GM21447 (cell line): ENCODE results near the gene PIEZO1.
"Not testable (repeated sequence)": the region's sequence is repeated elsewhere in the genome, so short reads cannot be mapped to it uniquely, and the experiment has no call there.

Experiments used
- ATAC-seq: cut with Tn5 transposase; IDR thresholded peaks from one replicate; pipeline ENCODE4 v1.9.1; 2021; ENCODE audit not compliant: unreplicated experiment

Gene PIEZO1

DNA sequence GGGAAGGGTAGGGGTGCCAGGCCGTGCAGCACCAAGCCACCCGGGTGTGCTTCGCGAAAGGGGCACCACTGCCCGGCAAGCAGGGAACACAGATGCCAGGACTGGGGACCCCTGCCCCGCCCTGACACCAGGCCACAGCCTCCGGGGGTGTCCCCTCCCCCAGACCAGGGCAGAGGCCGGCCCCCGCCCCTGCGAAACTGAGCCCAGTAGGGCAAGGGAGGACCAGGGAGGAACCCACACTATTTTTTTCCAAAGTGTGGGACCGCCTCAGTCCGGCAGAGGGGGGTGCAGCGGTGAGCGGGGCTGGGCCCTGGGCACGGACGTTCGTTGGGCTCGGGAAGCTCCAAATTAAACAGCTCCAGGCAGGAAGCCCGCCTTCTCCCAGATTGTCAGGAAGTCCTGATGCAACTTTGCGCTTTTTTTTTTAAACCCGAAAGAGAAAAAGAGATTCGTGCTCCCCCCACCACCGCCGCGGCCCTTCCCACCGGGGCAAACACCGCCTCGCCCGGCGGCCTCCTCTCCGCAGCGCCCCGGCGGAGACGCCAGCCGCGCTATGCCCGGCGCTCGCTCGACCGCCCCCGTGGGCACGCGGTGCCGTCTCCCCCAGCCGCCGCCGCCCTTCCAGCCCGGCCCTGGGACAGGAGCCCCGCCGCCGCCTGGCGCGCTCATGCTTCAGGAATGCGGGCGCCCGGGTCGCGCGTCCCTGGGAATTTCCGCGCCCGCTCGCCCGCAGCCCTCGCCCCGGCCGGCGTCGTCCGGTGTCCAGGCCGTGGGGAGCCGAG is 755 bp downstream of the PIEZO1 start:
- ATAC-seq: no peak

DNA sequence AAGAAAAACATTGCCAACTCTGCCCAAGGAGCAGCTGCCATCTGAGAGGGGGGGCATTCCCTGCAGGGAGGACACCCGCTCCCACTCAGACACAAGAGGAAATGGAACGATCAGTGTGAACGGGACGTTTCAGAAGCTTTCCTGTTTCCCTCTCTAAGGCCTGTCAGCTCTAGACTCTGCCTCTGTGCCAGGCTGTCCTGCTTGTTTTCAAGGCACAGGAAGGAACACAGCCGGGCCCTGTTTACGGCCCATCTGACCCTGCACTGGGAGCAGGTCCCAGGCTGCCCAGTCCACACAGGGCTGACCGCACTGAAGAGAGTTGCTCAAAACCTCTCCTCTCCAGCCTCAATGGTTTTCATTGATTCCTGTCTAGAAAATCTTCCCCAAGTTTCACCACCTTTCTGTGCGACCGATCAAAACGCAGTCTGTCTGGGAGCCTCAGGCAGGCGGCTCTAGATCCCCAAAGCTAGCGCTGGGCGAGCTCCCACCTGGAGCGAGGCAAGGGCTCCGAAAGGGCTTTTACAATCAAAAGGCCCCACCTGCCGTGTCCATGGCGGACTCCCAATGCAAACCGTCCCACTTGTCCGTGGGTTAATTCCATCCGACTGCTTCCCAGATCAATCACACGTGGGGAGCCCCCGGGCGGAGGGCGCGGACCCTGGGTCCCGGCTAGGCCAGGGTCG is 1.5 kb downstream of the PIEZO1 start:
- no peak for ATAC-seq

DNA sequence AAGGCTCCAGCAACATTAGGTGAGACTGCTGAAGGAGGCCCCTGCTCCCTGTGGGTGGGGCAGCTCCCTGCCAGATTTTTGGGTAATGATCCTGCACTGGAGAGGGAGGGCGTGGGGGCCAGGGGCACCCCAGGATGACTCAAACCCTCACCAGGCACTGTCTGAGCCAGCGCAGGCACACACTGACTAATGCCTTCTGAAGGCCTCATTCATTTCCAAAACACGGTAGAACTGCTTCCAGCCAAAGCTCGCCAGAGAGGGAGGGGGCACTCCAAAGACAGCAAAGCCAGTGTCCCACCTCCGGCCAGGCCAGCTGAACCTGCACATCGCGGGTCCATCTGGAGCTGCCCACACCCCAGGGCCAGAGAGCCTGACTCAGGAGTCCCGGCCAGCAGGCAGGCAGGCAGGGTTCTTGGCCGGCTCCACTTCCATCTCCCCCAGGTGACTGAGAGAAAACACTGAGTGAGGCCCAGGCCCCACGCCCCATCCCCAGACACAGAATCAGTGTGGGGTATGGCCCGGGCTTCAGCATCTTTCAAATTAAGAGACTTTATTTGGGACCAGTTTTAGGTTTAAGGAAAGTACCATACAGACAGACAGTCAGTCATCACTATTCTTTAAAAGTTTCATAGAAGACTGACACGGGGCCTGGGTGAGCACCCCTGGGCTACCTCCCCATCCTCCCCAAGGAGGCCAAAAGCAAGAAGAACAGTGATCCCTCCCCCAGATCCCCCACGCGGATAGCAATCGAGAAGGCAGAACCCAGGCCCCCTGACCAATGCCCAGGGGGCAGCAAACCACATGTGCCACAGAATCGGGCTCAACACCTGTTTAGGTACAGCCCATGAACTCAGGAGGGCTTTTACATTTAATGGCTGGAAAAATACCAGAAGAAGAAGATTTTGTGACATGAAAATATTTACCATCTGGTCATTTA is 2.3 kb downstream of the PIEZO1 start:
- ATAC-seq: no peak

DNA sequence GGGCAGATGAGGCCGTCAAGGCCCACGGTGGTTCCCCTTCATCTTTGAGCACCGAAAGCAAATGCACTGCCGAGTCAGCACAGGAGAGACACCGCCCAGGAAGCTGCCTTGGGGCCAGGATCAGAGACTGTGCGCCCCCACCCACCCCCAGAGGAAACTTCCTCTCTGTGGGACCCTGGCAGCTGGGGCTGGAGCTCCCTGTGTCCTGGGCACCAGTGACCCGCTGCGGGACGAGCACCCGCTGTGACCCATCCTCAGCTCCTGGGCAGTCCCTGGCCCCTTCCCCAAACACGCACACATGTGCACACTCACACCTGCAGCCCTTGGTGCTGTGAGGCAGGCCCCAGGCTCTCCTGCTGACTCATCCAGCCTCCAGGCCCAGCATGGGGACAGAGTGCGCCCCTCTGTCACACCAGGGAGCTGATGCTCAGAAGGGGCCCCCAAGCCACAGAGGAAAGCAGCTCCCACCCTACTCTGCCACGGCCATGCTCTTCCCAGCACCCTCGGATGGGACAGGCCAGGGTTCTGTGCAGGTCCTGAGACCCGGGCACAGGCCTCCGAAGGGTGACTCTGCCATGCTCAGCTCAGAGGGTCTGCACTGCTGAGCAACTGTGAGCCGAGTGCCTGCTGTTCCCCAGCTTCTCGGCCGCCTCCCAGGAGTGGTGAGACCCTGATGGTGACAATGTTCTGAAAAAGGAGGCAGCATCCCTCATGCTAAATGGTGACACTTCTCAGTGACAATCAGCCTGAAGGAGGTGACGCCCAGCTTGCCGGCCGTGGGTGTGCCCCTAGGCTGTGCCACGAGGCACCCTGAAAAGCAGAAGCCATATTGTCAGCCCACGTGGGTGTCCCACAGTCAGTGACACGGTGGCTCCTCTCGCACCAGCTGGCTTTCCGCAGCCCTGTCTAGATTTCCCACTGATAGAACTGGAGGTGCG is 3.6 kb downstream of the PIEZO1 start:
- peak; percentile 50 for ATAC-seq

DNA sequence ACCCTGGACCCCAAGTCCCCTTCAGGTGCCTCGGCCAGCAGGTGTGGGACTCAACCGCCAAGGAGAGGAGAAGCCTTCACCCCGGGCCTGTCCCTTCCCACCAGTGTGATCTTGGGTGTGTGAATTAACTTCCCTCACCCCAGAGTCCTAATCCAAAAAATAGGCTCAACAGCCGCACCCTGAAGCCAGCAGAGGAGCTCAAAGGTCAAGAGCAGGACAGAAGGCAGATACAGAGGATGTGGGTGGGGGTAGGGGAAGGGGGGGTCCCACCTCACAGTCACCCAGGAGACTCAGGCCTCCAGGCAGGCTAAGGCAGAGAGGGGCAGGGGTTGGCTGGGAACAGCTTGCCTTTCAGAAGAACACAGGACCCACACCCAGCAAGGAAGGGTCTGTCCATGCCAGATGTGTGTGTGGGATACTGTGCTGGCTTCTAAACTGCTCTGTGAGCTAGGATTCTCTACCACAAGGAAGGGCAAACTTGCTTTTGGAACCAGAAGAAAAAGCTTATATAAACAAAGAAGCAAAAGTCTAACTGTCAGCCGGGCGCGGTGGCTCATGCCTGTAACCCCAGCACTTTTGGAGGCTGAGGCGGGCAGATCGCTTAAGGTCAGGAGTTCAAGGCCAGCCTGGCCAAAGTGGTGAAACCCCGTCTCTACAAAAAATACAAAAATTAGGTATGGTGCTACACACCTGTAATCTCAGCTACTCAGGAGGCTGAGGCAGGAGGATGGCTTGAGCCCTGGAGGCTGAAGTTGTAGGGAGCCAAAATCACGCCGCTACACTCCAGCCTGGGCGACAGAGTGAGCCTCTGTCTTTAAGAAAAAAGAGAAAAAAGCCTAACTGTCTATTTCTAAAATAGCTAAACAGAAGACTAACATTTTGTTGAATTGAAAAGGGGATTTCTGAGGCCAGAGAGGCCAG is 4.6 kb downstream of the PIEZO1 start:
- ATAC-seq: no peak

DNA sequence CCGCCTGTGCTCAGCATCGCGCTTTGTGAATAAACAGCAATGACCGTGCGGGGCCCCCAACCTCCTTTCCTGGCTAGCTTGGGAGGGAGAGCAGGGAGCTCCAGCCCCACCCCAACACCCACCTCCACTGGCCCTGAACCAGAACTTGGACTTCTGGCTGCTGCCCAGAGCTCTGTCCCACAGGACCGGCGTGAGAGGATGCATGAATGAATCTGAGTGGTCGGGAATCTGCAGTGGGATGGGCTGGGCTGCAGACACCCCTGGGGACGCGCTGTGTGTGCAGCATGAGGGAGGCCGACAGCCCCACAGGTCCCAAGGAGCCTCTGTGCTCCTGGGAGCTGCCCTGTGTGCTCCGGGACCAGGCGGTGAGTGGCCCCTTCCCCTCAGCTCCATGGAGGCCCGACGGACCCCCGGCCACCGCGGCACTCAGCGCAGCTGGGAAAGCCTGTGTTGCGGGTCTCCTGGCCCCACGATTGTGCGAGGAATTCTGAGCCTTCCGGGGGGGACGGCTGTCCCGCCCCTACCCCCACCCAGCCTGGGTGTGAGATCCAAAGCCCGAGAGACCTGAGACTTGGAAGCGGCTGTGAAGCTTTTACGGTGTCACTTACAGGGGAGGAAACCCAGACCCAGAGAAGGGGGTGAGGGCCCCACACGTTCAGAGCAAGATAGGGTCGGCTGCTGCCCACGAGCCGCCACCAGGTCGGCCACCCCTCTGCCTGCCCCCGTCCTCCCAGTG is 5.4 kb downstream of the PIEZO1 start:
- ATAC-seq: no peak

DNA sequence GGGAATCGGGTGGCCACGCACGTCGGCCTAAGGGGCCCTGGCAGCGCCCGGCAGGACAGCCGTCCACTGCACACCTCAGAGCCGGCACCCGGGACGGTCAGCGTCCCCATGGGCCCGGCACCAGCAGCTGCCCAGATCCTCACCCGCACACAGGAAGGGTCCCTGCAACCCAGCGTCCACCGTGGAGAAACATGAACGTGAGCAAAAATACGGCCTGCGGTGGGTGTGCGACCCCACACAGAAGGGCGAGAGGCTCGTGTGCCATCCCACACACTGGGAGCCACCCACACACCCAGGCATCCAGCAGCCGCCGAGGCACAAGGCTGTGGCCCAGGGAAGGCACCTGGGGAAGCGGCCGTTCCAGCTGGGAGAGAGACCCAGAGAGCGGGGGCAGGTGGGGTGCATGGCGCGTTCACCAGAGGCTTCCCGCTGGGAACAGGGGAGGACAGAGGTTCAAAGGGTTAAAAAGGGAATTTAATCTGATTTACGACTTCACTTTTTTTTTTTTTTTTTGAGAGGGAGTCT is 6.4 kb downstream of the PIEZO1 start:
- ATAC-seq: no peak

DNA sequence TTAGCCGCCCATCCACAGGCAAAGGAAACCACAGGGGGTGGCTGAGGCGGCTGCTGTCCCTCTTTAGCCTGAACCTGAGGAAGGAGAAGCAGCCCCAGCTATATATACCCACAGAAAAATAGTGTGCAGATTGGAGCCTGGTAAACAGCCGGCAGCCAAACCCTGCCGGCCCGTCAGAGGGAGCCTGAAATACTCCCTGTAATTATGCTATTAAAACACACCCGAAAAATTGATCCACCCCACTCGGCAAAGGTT is 6.8 kb downstream of the PIEZO1 start:
- no peak for ATAC-seq

DNA sequence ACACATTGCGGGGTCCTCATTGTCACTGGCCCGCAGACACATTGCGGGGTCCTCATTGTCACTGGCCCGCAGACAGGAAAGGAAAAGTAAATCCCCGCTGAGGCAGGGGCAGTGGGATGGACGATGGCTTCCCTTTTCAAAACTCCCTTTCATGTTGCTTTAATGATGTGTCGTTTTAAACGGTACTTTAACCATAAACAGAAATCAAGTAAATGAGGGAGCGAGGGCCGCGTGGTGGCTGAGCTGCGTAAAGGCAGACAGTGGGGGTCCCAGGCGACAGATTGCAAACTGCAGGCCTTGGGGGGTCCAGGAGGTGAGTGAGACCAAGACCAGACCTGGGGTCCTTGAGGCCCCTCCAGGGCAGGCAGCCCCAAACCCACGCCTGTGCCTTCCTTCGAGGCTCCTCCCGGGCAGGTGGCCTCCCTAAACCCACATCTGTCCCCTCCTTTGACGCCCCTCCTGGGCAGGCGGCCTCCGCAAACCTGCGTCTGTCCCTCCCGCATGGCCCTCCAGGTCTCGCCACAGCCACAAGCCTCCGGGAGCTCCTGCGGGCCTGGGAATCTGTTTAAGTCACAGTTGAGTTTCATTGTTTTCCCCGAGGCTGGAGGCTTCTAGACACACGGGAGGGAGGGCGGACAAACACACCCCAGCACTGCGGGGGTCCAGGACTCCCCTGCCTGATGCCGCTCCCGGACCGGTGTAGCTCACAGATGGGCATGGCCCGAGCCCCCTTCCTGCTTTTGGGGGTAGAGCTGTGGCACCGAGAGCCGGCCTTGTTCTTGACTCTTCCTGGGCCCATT is 7.3 kb downstream of the PIEZO1 start:
- ATAC-seq: no peak

DNA sequence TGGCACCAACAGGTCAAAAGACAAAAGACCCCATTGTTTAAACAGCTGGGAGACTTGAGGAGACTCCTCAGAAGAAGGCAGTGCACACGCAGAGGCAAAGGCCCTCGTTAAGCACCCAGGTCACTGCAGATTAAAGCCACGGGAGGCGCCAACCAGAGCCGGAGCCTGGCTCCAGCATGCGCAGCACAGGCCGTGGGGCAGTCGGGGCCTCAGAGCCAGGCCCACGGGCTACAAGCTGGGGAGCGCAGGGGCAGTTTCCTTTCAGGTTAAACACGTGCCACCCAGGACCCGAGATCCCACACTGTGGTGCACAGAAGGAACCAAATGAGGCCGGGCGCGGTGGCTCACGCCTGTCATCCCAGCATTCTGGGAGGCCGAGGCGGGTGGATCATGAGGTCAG is 9.2 kb downstream of the PIEZO1 start:
- ATAC-seq: no peak

DNA sequence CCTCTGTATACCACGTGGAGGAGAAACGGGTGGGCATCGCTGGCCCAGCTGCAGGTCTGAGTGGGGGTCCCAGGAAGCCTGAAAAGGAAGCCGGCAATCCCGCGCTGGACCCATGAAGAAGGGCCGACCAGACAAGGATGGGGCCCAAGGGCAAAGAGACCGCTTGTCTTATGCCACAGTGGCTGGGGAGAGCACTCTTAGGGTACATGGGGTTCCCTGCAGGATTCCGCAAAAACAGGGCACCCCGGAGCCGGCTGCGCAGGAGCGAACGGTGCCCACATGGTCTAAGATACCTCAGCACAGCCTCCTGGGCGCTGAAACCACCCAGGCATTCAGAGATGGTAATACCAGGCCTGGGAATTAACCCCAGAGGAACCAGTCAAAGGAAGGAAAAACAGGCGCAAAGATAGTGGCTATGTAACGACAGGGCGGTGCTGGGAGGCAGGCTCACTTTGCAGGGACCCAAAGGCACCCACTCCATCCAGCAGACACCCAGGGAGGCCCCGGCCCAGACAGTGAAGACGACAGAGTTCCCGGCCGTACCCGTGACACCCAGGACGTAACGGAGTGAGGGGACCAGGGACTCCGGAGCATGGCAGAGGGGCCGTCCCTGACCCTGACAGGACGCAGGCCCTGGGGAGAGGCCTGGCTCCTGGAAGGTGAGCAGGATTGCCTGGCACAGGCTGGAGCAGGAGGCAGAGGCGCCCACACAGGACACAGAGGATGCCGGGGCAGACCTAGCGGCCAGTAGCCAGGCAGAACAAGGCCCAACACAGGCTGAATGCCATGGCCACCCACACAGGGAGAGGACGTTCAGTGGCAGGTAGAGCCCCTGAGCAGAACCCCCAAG is 10.3 kb downstream of the PIEZO1 start:
- no peak for ATAC-seq

DNA sequence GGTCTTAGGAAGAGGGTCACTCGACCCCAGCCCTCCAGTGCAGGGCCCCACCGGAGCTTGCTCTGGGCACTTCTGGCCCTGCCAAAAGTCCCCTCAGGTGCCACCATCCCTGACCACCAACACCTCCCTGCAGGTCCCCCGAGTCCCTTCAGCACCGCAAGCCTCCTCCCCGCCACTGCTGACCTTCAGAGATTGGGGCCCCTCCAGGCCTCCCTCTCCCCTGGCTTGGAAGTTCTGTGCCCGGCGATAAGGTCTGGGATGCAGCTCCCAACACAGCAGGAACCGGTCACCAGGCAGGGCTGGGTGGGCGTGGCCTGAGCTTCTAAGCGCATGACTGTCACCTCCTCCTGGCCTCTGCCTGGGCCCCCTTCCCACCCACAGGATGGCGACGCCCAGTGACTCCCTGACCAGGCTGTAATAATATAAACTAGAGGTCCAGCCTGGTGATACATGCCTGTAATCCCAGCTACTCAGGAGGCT is 11.2 kb downstream of the PIEZO1 start:
- ATAC-seq: no peak

DNA sequence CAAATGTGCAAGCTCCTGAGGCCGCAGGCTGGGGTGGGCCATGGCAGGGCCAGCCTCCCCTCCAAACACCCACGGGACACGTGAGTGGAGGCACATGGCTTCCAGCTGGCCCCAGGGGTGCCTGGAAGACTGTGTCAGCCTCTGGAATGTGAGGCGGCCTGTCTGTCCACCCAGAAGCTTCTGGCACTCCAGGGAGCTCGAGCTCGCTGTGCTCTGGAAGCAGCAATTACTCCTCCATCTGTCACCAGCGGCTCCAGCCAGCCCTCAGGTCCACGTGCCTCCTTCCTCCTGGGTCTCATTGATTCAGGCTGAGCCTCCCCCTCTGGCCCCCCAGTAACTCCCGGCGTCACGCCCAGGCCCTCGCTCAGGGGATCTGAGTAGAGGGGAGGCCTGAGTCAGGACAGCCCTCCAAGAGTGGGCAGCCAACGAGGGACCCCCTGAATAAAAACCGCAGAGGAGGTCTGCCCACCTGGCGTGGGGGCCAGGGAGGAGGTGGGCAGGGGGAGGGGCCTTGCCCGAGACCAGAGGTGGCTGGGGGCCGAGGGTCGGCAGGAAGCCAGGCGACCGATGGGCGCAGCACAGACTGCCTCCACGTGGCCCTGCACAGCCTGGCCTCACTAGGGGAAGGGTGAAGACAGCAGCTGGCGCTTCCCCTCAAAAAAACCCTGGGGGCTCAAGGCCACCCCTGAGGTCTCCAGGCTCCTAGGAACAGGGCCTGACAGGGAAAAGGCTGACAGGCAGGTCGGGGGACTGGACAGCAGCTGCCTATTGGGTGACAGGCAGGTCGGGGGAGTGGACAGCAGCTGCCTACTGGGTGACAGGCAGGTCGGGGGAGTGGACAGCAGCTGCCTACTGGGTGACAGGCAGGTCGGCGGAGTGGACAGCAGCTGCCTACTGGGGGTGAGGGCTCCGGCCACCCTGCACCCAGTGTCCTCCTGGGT is 11.9 kb downstream of the PIEZO1 start:
- ATAC-seq: no peak

DNA sequence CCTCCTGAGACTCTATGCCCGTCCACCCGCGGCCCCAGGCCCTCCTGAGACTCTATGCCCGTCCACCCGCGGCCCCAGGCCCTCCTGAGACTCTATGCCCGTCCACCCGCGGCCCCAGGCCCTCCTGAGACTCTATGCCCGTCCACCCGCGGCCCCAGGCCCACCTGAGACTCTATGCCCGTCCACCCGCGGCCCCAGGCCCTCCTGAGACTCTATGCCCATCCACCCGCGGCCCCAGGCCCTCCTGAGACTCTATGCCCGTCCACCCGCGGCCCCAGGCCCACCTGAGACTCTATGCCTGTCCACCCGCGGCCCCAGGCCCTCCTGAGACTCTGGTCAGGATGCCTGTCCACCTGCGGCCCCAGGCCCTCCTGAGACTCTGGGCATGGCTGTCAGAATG is 13.2 kb downstream of the PIEZO1 start:
- not testable (repeated sequence) for ATAC-seq

DNA sequence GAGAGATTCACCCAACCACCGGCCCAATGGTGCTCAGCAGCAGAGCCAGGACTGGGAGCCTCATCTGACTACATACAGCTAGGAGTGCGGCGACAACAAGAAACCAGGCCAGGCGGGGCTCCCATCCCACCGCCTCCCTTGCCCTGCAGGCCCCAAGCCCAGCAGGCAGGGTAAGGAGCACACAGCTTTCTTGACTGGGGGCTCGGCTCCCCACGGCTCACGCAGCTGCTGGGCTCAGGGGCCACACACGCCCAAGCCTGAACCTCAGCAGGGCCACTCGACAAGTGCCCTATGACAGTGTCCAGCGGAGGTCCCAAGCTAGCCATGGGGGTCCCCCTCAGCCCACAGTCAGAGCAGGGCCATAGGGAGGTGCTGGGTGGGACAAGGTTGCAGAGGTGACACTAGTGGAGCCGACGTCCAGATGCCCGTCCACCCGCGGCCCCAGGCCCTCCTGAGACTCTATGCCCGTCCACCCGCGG is 13.7 kb downstream of the PIEZO1 start:
- no peak for ATAC-seq
